GM23338 (cell line): Measurements from ENCODE around the gene ARHGEF37.

Source experiments
- CTCF ChIP-seq, 2 experiments: fragments of 200-600 bp in 1 of 2; sonication (generic) in 1 of 2; conservative IDR thresholded peaks; 2 replicates each; pipeline versions ENCODE4 v1.5.1 to v1.6.1; 2016 to 2017; ENCODE audit warnings: antibody characterized with exemption in 2 of 2, low read depth in 2 of 2, mild to moderate bottlenecking in 2 of 2, moderate library complexity in 1 of 2
- EZH2 ChIP-seq: fragments of 200-600 bp; sonication (generic); IDR thresholded peaks from one replicate; pipeline ENCODE4 v1.8.0; 2017; ENCODE audit warnings: antibody characterized with exemption, mild to moderate bottlenecking, low read depth; ENCODE audit not compliant: unreplicated experiment

- TF ChIP-seq CTCF (conservative IDR thresholded peaks at IDR 0.05; ENCODE audit: low read depth in 2 of 2) (no peak), EZH2 (no peak)
These were observed 82.8 kb downstream of the ARHGEF37 start for GRCh38 chr5:149664083-149664482.
